ENCODE results near the gene ABCG8. TPM values are rescaled to one million over a fixed set of nuclear protein-coding genes. Genes with fewer than 3 reads are reported as not detected.
A peak's percentile ranks its signal among the peaks of the same experiment; 100 is the strongest.

The ABCG8 gene
- total RNA-seq, 4 donors from 2014 or later: not detected

GRCh38 chr2:43837831-43838559, 776 bp upstream of the ABCG8 start:
- 91% methylated on average over 19 of the region's 21 CpGs for WGBS
- TF ChIP-seq POLR2AphosphoS5 (IDR thresholded peaks at IDR 0.05): no peak
- Histone ChIP-seq H3K9me3 (no peaks in the 10 kb centered on the region), H3K27me3 (peaks cover 0 to 4% (median 0%) of the 10 kb centered on the region in 4 donors), H3K4me1 (no peaks in the 10 kb centered on the region), H3K4me3 (no peak overlapping the region), H3K36me3 (no peaks in the 10 kb centered on the region), H3K27ac (replicated peaks in 1 of 4) (no peak overlapping the region)
- intact Hi-C loops (cut with DNase I): no loop called here
- DNase-seq (ENCODE audit: extremely low spot score): peak; percentile 62

- Histone ChIP-seq H3K27me3 (peaks cover 0 to 3% (median 0%) of the 10 kb centered on the region in 4 donors), H3K4me3 (no peak overlapping the region), H3K36me3 (no peaks in the 10 kb centered on the region), H3K9me3 (no peaks in the 10 kb centered on the region), H3K4me1 (no peaks in the 10 kb centered on the region), H3K27ac (replicated peaks in 1 of 4) (no peak overlapping the region)
- WGBS: 77% methylated on average over 14 of the region's 14 CpGs
- intact Hi-C loops (cut with DNase I): no loop called here
- TF ChIP-seq POLR2A (IDR thresholded peaks at IDR 0.05; ENCODE audit: low read depth) (no peak), EP300 (IDR thresholded peaks at IDR 0.05) (no peak), POLR2AphosphoS5 (IDR thresholded peaks at IDR 0.05) (no peak), CTCF (IDR thresholded peaks at IDR 0.05) (no peak)
- peak; percentile 88 for DNase-seq (ENCODE audit: extremely low spot score)
These were observed 1.2 kb downstream of the ABCG8 start for GRCh38 chr2:43839776-43840564.

GRCh38 chr2:43840965-43841364, 2.2 kb downstream of the ABCG8 start:
- intact Hi-C loops (cut with DNase I): no loop called here

GRCh38 chr2:43841949-43842865, 3.4 kb downstream of the ABCG8 start:
- no peaks in the 10 kb centered on the region for H3K4me1 ChIP-seq
- no peaks in the 10 kb centered on the region for H3K36me3 ChIP-seq
- TF ChIP-seq EP300 (IDR thresholded peaks at IDR 0.05) (no peak), POLR2A (IDR thresholded peaks at IDR 0.05; ENCODE audit: low read depth) (no peak), POLR2AphosphoS5 (IDR thresholded peaks at IDR 0.05) (no peak), CTCF (IDR thresholded peaks at IDR 0.05) (no peak)
- intact Hi-C loops (cut with DNase I): no loop called here
- no peak overlapping the region for H3K4me3 ChIP-seq
- peak; percentile 53 for DNase-seq (ENCODE audit: extremely low spot score)
- 89% methylated on average over 14 of the region's 14 CpGs for WGBS
- H3K27ac ChIP-seq (replicated peaks in 1 of 4): no peak overlapping the region
- no peaks in the 10 kb centered on the region for H3K9me3 ChIP-seq
- no peaks in the 10 kb centered on the region for H3K27me3 ChIP-seq

More at GRCh38 chr2:43840965-43841364, 2.2 kb downstream of the ABCG8 start:
- H3K4me1 ChIP-seq: no peaks in the 10 kb centered on the region
- H3K36me3 ChIP-seq: no peaks in the 10 kb centered on the region
- no peak for DNase-seq (ENCODE audit: extremely low spot score)
- WGBS: 70% methylated on average over 5 of the region's 5 CpGs
- H3K9me3 ChIP-seq: no peaks in the 10 kb centered on the region
- H3K4me3 ChIP-seq: no peak overlapping the region
- no peak overlapping the region for H3K27ac ChIP-seq (replicated peaks in 1 of 4)
- peaks cover 0 to 3% (median 0%) of the 10 kb centered on the region in 4 donors for H3K27me3 ChIP-seq
- TF ChIP-seq POLR2AphosphoS5 (IDR thresholded peaks at IDR 0.05): no peak
- TF ChIP-seq CTCF (IDR thresholded peaks at IDR 0.05): no peak
- TF ChIP-seq EP300 (IDR thresholded peaks at IDR 0.05): no peak
- no peak for TF ChIP-seq POLR2A (IDR thresholded peaks at IDR 0.05; ENCODE audit: low read depth)

Measured in esophagus muscularis mucosa (tissue), 4 donors.